HCT116 (cell line): ENCODE data around the gene PLA2G4C. TPM values are rescaled to one million over a fixed set of nuclear protein-coding genes. Genes with fewer than 3 reads are reported as not detected.

Experiments
- ATAC-seq: fragments of 200-7000 bp; cut with Tn5 transposase; 2 replicates; pipeline ENCODE4 v1.9.1; 2020; ENCODE audit warnings: mild to moderate bottlenecking, moderate library complexity
- BruUV-seq: library from RNA; stranded (reverse); fragments of 400-500 nt; replicated peaks from 2 replicates; lab custom pipeline; 2021; lab: Mats Ljungman, UMichigan
- CTCF ChIA-PET: fragments of 300-600 bp; sonication (Branson Sonifier 250); formaldehyde crosslinking; loops from one replicate; lab custom pipeline; 2021; ENCODE audit warnings: antibody characterized with exemption; lab: Charles Lee
- POLR2A ChIA-PET: fragments of 300-600, 350-600 bp; sonication (Branson Sonifier 250); formaldehyde crosslinking; loops from one replicate; lab custom pipeline; 2021; ENCODE audit warnings: antibody characterized with exemption; lab: Charles Lee
- RAD21 ChIA-PET, 2 experiments: fragments of 300-600 bp; sonication (Branson Sonifier 250); formaldehyde crosslinking; loops; one replicate each; lab custom pipeline; 2023; ENCODE audit warnings: low total read pairs in 2 of 2; ENCODE audit not compliant: uncharacterized antibody in 2 of 2, unreplicated experiment in 2 of 2, low non-redundant PET in 1 of 2; lab: Charles Lee
- DNase-seq: peaks from one replicate; pipeline ENCODE4 v3.0.0-alpha.2; 2010; ENCODE audit warnings: low read depth, low spot score
- H2AFZ ChIP-seq: fragments of 200-600 bp; shearing (Covaris generic), sonication (generic); 2 replicates; pipeline ENCODE4 v1.6.1; 2017; ENCODE audit warnings: low read depth, mixed run types, mixed read lengths, antibody characterized with exemption, low read length; ENCODE audit not compliant: poor library complexity, severe bottlenecking
- H3K27ac ChIP-seq: 2 replicates; pipeline ENCODE4 v1.5.1; 2012; ENCODE audit warnings: low read depth, low read length
- H3K27me3 ChIP-seq: fragments of 200-600 bp; sonication (generic); 2 replicates; pipeline ENCODE4 v1.6.1; 2016; ENCODE audit warnings: mixed run types, low read length, mixed read lengths; ENCODE audit not compliant: insufficient read depth
- H3K36me3 ChIP-seq, 2 experiments: fragments of 200-500 bp in 1 of 2; fragments of 200-600 bp in 1 of 2; sonication (Bioruptor generic) in 1 of 2; sonication (generic) in 1 of 2; 2 replicates each; pipeline versions ENCODE4 v1.5.1 to v1.6.1; 2014 to 2016; ENCODE audit warnings: low read length in 2 of 2, inconsistent platforms in 1 of 2, mixed read lengths in 1 of 2, mixed run types in 1 of 2; ENCODE audit not compliant: insufficient read depth in 2 of 2, control insufficient read depth in 1 of 2
- H3K4me1 ChIP-seq, 2 experiments: fragments of 200-600 bp in 1 of 2; sonication (generic) in 1 of 2; 2 replicates each; pipeline versions ENCODE4 v1.5.1 to v1.6.1; 2012 to 2017; ENCODE audit warnings: low read length in 2 of 2, inconsistent platforms in 1 of 2, mild to moderate bottlenecking in 1 of 2, mixed read lengths in 1 of 2, mixed run types in 1 of 2, moderate library complexity in 1 of 2; ENCODE audit not compliant: insufficient read depth in 2 of 2, control insufficient read depth in 1 of 2
- H3K4me2 ChIP-seq: fragments of 200-600 bp; sonication (generic); 2 replicates; pipeline ENCODE4 v1.6.1; 2017; ENCODE audit warnings: mixed run types, low read length, mixed read lengths
- H3K4me3 ChIP-seq, 2 experiments: fragments of 200-600 bp in 1 of 2; sonication (generic) in 1 of 2; replicated peaks in 1 of 2; 2 replicates each; pipeline ENCODE4 v1.5.1; 2011 to 2016; ENCODE audit warnings: low read length in 2 of 2, control low read depth in 1 of 2, low read depth in 1 of 2, mild to moderate bottlenecking in 1 of 2, mixed read lengths in 1 of 2, mixed run types in 1 of 2
- H3K79me2 ChIP-seq: fragments of 200-600 bp; sonication (generic); 2 replicates; pipeline ENCODE4 v1.6.1; 2017; ENCODE audit warnings: mild to moderate bottlenecking, mixed run types, low read length, moderate library complexity, mixed read lengths; ENCODE audit not compliant: insufficient read depth
- H3K9ac ChIP-seq: fragments of 200-600 bp; sonication (generic); 2 replicates; pipeline ENCODE4 v1.6.1; 2016; ENCODE audit warnings: low read length, mixed read lengths
- H3K9me2 ChIP-seq: fragments of 200-600 bp; sonication (generic), shearing (Covaris generic); 2 replicates; pipeline ENCODE4 v1.6.1; 2017; ENCODE audit warnings: mixed run types, mild to moderate bottlenecking, moderate library complexity; ENCODE audit not compliant: insufficient read depth
- H3K9me3 ChIP-seq, 2 experiments: fragments of 200-500 bp in 1 of 2; fragments of 200-600 bp in 1 of 2; sonication (Bioruptor generic) in 1 of 2; sonication (generic) in 1 of 2; 2 replicates each; pipeline ENCODE4 v1.6.1; 2014 to 2017; ENCODE audit warnings: low read length in 2 of 2, mixed read lengths in 2 of 2, inconsistent platforms in 1 of 2, low read depth in 1 of 2, mild to moderate bottlenecking in 1 of 2, mixed run types in 1 of 2, moderate library complexity in 1 of 2; ENCODE audit not compliant: control insufficient read depth in 1 of 2, insufficient read depth in 1 of 2
- H4K20me1 ChIP-seq: fragments of 200-600 bp; sonication (generic), shearing (Covaris generic); 2 replicates; pipeline ENCODE4 v1.6.1; 2017; ENCODE audit warnings: mixed run types, mild to moderate bottlenecking, moderate library complexity; ENCODE audit not compliant: insufficient read depth
- CBX3 ChIP-seq: IDR thresholded peaks from 2 replicates; pipeline ENCODE4 v1.6.1; 2012; ENCODE audit warnings: low read depth
- CEBPB ChIP-seq: IDR thresholded peaks from 2 replicates; pipeline ENCODE4 v1.6.1; 2012; ENCODE audit warnings: low read depth
- EGR1 ChIP-seq: IDR thresholded peaks from 2 replicates; pipeline ENCODE4 v1.6.1; 2012; ENCODE audit warnings: low read depth
- ELF1 ChIP-seq: IDR thresholded peaks from 2 replicates; pipeline ENCODE4 v1.6.1; 2012; ENCODE audit warnings: low read depth, borderline replicate concordance
- EZH2phosphoT487 ChIP-seq: fragments of 200-600 bp; IDR thresholded peaks from 2 replicates; pipeline ENCODE4 v1.6.1; 2018; ENCODE audit warnings: antibody characterized with exemption, borderline replicate concordance
- FOSL1 ChIP-seq: IDR thresholded peaks from 2 replicates; pipeline ENCODE4 v1.6.1; 2012; ENCODE audit warnings: low read depth
- JUND ChIP-seq: IDR thresholded peaks from 2 replicates; pipeline ENCODE4 v1.6.1; 2012
- POLR2A ChIP-seq: IDR thresholded peaks from 2 replicates; pipeline ENCODE4 v1.7.0; 2011; ENCODE audit warnings: borderline replicate concordance; ENCODE audit not compliant: insufficient read depth, insufficient read length; ENCODE audit errors: extremely low read depth
- POLR2AphosphoS5 ChIP-seq: IDR thresholded peaks from 2 replicates; pipeline ENCODE4 v1.6.1; 2011; ENCODE audit warnings: mild to moderate bottlenecking, low read depth, low read length, moderate library complexity
- SIN3A ChIP-seq: IDR thresholded peaks from 2 replicates; pipeline ENCODE4 v1.6.1; 2012; ENCODE audit warnings: low read depth
- SP1 ChIP-seq: IDR thresholded peaks from 2 replicates; pipeline ENCODE4 v1.6.1; 2012; ENCODE audit warnings: low read depth
- TCF7L2 ChIP-seq: IDR thresholded peaks from 2 replicates; pipeline ENCODE4 v1.7.0; 2011; ENCODE audit warnings: borderline replicate concordance, inconsistent platforms; ENCODE audit not compliant: insufficient read depth, insufficient read length; ENCODE audit errors: extremely low read depth
- YY1 ChIP-seq: IDR thresholded peaks from 2 replicates; pipeline ENCODE4 v1.6.1; 2011; ENCODE audit warnings: low read length, low read depth, moderate library complexity, mild to moderate bottlenecking; ENCODE audit not compliant: insufficient replicate concordance; ENCODE audit errors: extremely low read depth
- ZFX ChIP-seq: fragments of 450-650 bp; IDR thresholded peaks from 2 replicates; pipeline ENCODE4 v1.6.1; 2017
- ZNF274 ChIP-seq: fragments of 200-500 bp; sonication (Bioruptor generic); IDR thresholded peaks from 2 replicates; pipeline ENCODE4 v1.6.1; 2014; ENCODE audit warnings: mild to moderate bottlenecking, low read depth, low read length, inconsistent platforms
- intact Hi-C: fragments of 100-400 bp; cut with micrococcal nuclease; formaldehyde crosslinking; loops from 2 replicates; pipeline ENCODE4 v1.10.0; 2022
- total RNA-seq: library from RNA; stranded (reverse); gene quantifications from one replicate; pipeline ENCODE4 v1.2.1, GENCODE V29; 2021; ENCODE audit not compliant: unreplicated experiment
- TF ChIP-seq, protein P1 (sequence below), 3 experiments: fragments of 200-600 bp in 1 of 3; sonication (generic) in 1 of 3; IDR thresholded peaks in 2 of 3; conservative IDR thresholded peaks in 1 of 3; 2 replicates each; pipeline ENCODE4 v1.5.1; 2012 to 2017; ENCODE audit warnings: low read depth in 2 of 3, low read length in 2 of 3, antibody characterized with exemption in 1 of 3, borderline replicate concordance in 1 of 3, control low read depth in 1 of 3, mild to moderate bottlenecking in 1 of 3, mixed read lengths in 1 of 3, mixed run types in 1 of 3, moderate library complexity in 1 of 3; ENCODE audit not compliant: insufficient read depth in 1 of 3
- TF ChIP-seq, protein P2 (sequence below): IDR thresholded peaks from 2 replicates; pipeline ENCODE4 v1.6.1; 2012
- TF ChIP-seq, protein P3 (sequence below): IDR thresholded peaks from 2 replicates; pipeline ENCODE4 v1.6.1; 2012
- TF ChIP-seq, protein P4 (sequence below): IDR thresholded peaks from 2 replicates; pipeline ENCODE4 v1.6.1; 2012; ENCODE audit warnings: low read depth

Gene PLA2G4C
- total RNA-seq, 1 experiment from 2014 or later, result 1.7 TPM

DNA sequence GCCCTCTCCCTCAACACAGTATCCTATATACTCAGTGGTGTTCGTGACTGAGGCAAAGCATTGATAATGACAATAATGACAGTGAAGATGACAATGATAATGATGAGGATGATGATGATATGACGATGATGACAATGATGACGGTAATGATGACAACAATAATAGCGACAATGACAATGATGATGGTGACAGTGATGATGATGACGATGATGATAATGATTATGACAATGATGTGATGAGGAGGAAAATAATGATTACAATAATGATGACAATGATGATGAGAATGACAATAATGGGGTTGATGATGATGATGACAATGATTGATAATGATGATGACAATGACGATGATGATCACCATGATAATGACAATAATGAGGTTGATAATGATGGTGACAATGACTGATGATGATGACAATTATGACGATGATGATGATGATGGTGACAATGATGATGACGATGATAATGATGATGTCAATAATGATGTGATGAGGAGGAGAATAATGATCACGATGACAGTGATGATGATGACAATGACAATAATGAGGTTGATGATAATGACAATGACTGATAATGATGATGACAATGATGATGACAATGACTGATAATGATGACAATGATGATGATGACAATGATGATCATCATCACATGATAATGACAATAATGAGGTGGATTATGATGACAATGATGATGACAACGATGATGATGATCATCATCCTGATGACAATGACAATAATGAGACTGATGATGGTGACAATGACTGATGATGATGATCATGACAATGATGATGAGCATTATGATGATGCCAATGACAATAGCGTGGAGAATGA lies 99.5 kb downstream of the PLA2G4C start:
- DNase-seq (no peak), ATAC-seq (no peak)
- Histone ChIP-seq H3K4me3 (no peak overlapping the region), H2AFZ (no peak overlapping the region), H3K79me2 (no peaks in the 10 kb centered on the region), H3K9ac (no peak overlapping the region), H3K27ac (no peak overlapping the region), H3K9me2 (no peaks in the 10 kb centered on the region), H3K4me1 (peaks cover 0 to 5% of the 10 kb centered on the region in 2 experiments; a peak in 1 of 4 replicates), H3K27me3 (peaks cover 7% of the 10 kb centered on the region; the same call in 1 of the 2 replicates), H4K20me1 (no peaks in the 10 kb centered on the region), H3K4me2 (no peak overlapping the region), H3K9me3 (no peaks in the 10 kb centered on the region; a peak in 1 of 4 replicates), H3K36me3 (no peaks in the 10 kb centered on the region)
- POLR2A ChIA-PET, result no interaction called here
- RAD21 ChIA-PET, result no interaction called here
- no TSS peak for BruUV-seq
- intact Hi-C loops, result no loop called here
- CTCF ChIA-PET, result interaction anchor here (1.0 kb wide), 1 partner anchor 16 kb away, joined by 3 read pairs; no protein-coding TSS in a partner anchor
- TF ChIP-seq FOSL1 (no peak), EZH2phosphoT487 (no peak), SIN3A (no peak), JUND (no peak), ELF1 (no peak), EGR1 (no peak), YY1 (no peak), ZNF274 (no peak), TCF7L2 (no peak), CEBPB (no peak), ZFX (no peak), POLR2A (no peak), POLR2AphosphoS5 (no peak), SP1 (no peak), CBX3 (no peak)
- TF ChIP-seq, protein P1, sequence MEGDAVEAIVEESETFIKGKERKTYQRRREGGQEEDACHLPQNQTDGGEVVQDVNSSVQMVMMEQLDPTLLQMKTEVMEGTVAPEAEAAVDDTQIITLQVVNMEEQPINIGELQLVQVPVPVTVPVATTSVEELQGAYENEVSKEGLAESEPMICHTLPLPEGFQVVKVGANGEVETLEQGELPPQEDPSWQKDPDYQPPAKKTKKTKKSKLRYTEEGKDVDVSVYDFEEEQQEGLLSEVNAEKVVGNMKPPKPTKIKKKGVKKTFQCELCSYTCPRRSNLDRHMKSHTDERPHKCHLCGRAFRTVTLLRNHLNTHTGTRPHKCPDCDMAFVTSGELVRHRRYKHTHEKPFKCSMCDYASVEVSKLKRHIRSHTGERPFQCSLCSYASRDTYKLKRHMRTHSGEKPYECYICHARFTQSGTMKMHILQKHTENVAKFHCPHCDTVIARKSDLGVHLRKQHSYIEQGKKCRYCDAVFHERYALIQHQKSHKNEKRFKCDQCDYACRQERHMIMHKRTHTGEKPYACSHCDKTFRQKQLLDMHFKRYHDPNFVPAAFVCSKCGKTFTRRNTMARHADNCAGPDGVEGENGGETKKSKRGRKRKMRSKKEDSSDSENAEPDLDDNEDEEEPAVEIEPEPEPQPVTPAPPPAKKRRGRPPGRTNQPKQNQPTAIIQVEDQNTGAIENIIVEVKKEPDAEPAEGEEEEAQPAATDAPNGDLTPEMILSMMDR (IDR thresholded peaks at IDR 0.05 in 2 of 3, conservative IDR thresholded peaks at IDR 0.05 in 1 of 3; ENCODE audit: borderline replicate concordance in 1 of 3, insufficient read depth in 1 of 3, low read depth in 2 of 3, low read length in 2 of 3), result no peak
- TF ChIP-seq, protein P2, sequence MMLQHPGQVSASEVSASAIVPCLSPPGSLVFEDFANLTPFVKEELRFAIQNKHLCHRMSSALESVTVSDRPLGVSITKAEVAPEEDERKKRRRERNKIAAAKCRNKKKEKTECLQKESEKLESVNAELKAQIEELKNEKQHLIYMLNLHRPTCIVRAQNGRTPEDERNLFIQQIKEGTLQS, result no peak
- TF ChIP-seq, protein P3, sequence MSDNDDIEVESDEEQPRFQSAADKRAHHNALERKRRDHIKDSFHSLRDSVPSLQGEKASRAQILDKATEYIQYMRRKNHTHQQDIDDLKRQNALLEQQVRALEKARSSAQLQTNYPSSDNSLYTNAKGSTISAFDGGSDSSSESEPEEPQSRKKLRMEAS, result no peak
- TF ChIP-seq, protein P4, sequence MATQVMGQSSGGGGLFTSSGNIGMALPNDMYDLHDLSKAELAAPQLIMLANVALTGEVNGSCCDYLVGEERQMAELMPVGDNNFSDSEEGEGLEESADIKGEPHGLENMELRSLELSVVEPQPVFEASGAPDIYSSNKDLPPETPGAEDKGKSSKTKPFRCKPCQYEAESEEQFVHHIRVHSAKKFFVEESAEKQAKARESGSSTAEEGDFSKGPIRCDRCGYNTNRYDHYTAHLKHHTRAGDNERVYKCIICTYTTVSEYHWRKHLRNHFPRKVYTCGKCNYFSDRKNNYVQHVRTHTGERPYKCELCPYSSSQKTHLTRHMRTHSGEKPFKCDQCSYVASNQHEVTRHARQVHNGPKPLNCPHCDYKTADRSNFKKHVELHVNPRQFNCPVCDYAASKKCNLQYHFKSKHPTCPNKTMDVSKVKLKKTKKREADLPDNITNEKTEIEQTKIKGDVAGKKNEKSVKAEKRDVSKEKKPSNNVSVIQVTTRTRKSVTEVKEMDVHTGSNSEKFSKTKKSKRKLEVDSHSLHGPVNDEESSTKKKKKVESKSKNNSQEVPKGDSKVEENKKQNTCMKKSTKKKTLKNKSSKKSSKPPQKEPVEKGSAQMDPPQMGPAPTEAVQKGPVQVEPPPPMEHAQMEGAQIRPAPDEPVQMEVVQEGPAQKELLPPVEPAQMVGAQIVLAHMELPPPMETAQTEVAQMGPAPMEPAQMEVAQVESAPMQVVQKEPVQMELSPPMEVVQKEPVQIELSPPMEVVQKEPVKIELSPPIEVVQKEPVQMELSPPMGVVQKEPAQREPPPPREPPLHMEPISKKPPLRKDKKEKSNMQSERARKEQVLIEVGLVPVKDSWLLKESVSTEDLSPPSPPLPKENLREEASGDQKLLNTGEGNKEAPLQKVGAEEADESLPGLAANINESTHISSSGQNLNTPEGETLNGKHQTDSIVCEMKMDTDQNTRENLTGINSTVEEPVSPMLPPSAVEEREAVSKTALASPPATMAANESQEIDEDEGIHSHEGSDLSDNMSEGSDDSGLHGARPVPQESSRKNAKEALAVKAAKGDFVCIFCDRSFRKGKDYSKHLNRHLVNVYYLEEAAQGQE, result no peak
